Right hindlimb (tissue), 1 donor: ENCODE data around the gene PCSK4.

Experiments used
- DNase-seq: peaks from one replicate; pipeline ENCODE4 v3.0.0-alpha.2; 2018

PCSK4 gene

GRCh38 chr19:1435378-1435989, 54.7 kb downstream of the PCSK4 start:
- DNase-seq, result no peak

GRCh38 chr19:1434577-1435060, 55.5 kb downstream of the PCSK4 start:
- no peak for DNase-seq

GRCh38 chr19:1434040-1434366, 56.1 kb downstream of the PCSK4 start:
- no peak for DNase-seq

- DNase-seq, result no peak
Observed at GRCh38 chr19:1433119-1434039, 56.8 kb downstream of the PCSK4 start.

- no peak for DNase-seq
Observed at GRCh38 chr19:1432507-1432887, 57.7 kb downstream of the PCSK4 start.

- no peak for DNase-seq
Observed at GRCh38 chr19:1431759-1432506, 58.2 kb downstream of the PCSK4 start.
